Measurements from ENCODE around the gene FBXO31.

- TF ChIP-seq SMC3 (IDR thresholded peaks at IDR 0.05; ENCODE audit: borderline replicate concordance, low read length) (no peak), IRF3 (IDR thresholded peaks at IDR 0.05) (no peak), ASH2L (IDR thresholded peaks at IDR 0.05; ENCODE audit: borderline replicate concordance, low read depth) (no peak), CTCF (IDR thresholded peaks at IDR 0.05 in 2 of 3, conservative IDR thresholded peaks at IDR 0.05 in 1 of 3; ENCODE audit: control insufficient read depth in 2 of 3, extremely low read depth in 1 of 3, insufficient read depth in 1 of 3, low read depth in 3 of 3, low read length in 3 of 3) (no peak)
Measured at GRCh38 chr16:87404764-87405625, 21.4 kb upstream of the FBXO31 start.
